Smooth muscle cell (in vitro differentiated cells): Measurements from ENCODE around the gene NIM1K. TPM values are rescaled to one million over a fixed set of nuclear protein-coding genes. Genes with fewer than 3 reads are reported as not detected.

Source experiments
- DNase-seq: peaks from one replicate; lab custom pipeline; 2025; ENCODE audit not compliant: unreplicated experiment; lab: John Stamatoyannopoulos, UW
- H2AFZ ChIP-seq: fragments of 200-600 bp; sonication (generic); 2 replicates; pipeline ENCODE4 v1.6.0; 2016; ENCODE audit warnings: antibody characterized with exemption, low read depth, mild to moderate bottlenecking
- H3F3A ChIP-seq: fragments of 200-600 bp; sonication (generic); 2 replicates; pipeline ENCODE4 v1.6.0; 2017; ENCODE audit warnings: antibody characterized with exemption, low read depth
- H3K27ac ChIP-seq: fragments of 200-600 bp; sonication (generic); 2 replicates; pipeline ENCODE4 v1.5.1; 2016; ENCODE audit warnings: low read depth, mild to moderate bottlenecking
- H3K27me3 ChIP-seq: fragments of 200-600 bp; sonication (generic); 2 replicates; pipeline ENCODE4 v1.6.1; 2016; ENCODE audit warnings: low read depth, mild to moderate bottlenecking
- H3K36me3 ChIP-seq: fragments of 200-600 bp; sonication (generic); 2 replicates; pipeline ENCODE4 v1.5.1; 2016; ENCODE audit warnings: low read depth
- H3K4me1 ChIP-seq: fragments of 200-600 bp; sonication (generic); 2 replicates; pipeline ENCODE4 v1.5.1; 2016; ENCODE audit warnings: low read depth
- H3K4me2 ChIP-seq: fragments of 200-600 bp; sonication (generic); 2 replicates; pipeline ENCODE4 v1.6.0; 2016; ENCODE audit warnings: mild to moderate bottlenecking
- H3K4me3 ChIP-seq: fragments of 200-600 bp; sonication (generic); 2 replicates; pipeline ENCODE4 v1.5.1; 2016; ENCODE audit warnings: mild to moderate bottlenecking
- H3K79me2 ChIP-seq: fragments of 200-600 bp; sonication (generic); 2 replicates; pipeline ENCODE4 v1.6.0; 2016; ENCODE audit warnings: low read depth, mild to moderate bottlenecking
- H3K9ac ChIP-seq: fragments of 200-600 bp; sonication (generic); 2 replicates; pipeline ENCODE4 v1.6.0; 2016; ENCODE audit warnings: low read depth
- H3K9me3 ChIP-seq: fragments of 200-600 bp; sonication (generic); replicated peaks from 2 replicates; pipeline ENCODE4 v1.5.1; 2016; ENCODE audit warnings: low read depth
- H4K20me1 ChIP-seq: fragments of 200-600 bp; sonication (generic); 2 replicates; pipeline ENCODE4 v1.6.0; 2016; ENCODE audit warnings: low read depth
- CTCF ChIP-seq: fragments of 200-600 bp; sonication (generic); IDR thresholded peaks from 2 replicates; pipeline ENCODE4 v1.5.1; 2017; ENCODE audit warnings: borderline replicate concordance, mild to moderate bottlenecking, antibody characterized with exemption; ENCODE audit not compliant: insufficient read depth, poor library complexity, severe bottlenecking
- WGBS: methylation state at CpG from one replicate; pipeline ENCODE4 v1.1.7; 2016; ENCODE audit warnings: low lambda C conversion rate; 5-methylcytosine and 5-hydroxymethylcytosine counted together
- polyA plus RNA-seq: library from polyadenylated mRNA; unstranded; fragments of >200 nt; fragmentation: Nextera tagmentation; extraction: Ambion mirVana; gene quantifications from 2 replicates; pipeline ENCODE4 v1.2.1, GENCODE V29; 2016
- total RNA-seq: library from RNA; depleted of rRNA; stranded (reverse); fragments of >200 nt; gene quantifications from 2 replicates; pipeline ENCODE4 v1.2.3, GENCODE V29; 2014

NIM1K gene
- total and polyA plus RNA-seq, 2 experiments from 2014 or later: 0.17 to 0.54 TPM

DNA sequence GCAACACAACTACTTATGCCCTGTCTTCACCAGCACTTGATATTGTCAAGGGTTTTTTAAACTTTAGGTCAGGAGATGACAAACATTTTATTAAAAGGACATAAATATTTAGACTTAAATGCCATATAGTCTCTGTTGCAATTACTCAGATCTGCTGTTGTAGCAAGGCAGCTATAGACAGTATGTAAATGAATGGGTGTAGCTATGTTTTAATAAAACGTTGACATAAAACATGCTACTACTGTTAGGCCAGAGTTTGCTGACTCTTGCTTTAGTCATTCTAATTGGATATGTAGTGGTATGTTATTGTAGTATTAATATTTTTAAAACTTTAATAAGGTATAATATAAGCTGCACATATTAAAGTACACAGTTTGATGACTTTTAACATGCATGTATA is 43.6 kb upstream of the NIM1K start:
- H3K4me1 ChIP-seq: no peaks in the 10 kb centered on the region
- H3K27me3 ChIP-seq: no peaks in the 10 kb centered on the region
- H3K9ac ChIP-seq: no peak overlapping the region
- no peak for DNase-seq
- no peaks in the 10 kb centered on the region for H3K9me3 ChIP-seq
- H3K36me3 ChIP-seq: peaks cover 4% of the 10 kb centered on the region
- peaks cover 54% of the 10 kb centered on the region for H3K79me2 ChIP-seq
- no peaks in the 10 kb centered on the region for H3F3A ChIP-seq
- H2AFZ ChIP-seq: no peak overlapping the region
- no peak overlapping the region for H3K4me2 ChIP-seq
- H4K20me1 ChIP-seq: peaks cover 49% of the 10 kb centered on the region
- no peak for TF ChIP-seq CTCF
- H3K4me3 ChIP-seq: no peak overlapping the region
- H3K27ac ChIP-seq: no peak overlapping the region
- 95% methylated on average over 1 of the region's 1 CpG for WGBS

DNA sequence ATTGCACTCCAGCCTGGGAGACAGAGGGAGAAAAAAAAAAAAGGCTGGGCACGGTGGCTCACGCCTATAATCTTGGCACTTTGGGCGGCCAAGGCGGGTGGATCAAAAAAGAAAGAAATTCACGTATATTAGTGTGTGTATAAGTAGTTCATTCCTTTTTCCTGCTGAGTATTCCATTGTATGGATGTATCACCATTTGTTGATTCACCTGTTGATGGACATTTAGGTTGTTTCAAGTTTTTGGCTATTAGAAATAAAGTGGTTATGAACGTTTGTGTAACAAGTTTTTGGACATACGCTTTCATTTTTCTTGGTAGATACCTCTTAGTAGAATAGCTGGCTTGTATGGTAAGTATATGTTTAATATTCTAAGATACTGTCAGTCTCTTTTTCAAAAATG is 42.8 kb upstream of the NIM1K start:
- Histone ChIP-seq H3F3A (no peaks in the 10 kb centered on the region), H4K20me1 (peaks cover 54% of the 10 kb centered on the region), H3K9ac (no peak overlapping the region), H3K4me2 (no peak overlapping the region), H3K4me1 (no peaks in the 10 kb centered on the region), H3K27ac (no peak overlapping the region), H3K9me3 (no peaks in the 10 kb centered on the region), H3K36me3 (peaks cover 4% of the 10 kb centered on the region), H3K4me3 (no peak overlapping the region), H3K27me3 (no peaks in the 10 kb centered on the region), H3K79me2 (peaks cover 58% of the 10 kb centered on the region), H2AFZ (no peak overlapping the region)
- WGBS: 98% methylated on average over 7 of the region's 7 CpGs
- no peak for TF ChIP-seq CTCF
- DNase-seq: no peak

DNA sequence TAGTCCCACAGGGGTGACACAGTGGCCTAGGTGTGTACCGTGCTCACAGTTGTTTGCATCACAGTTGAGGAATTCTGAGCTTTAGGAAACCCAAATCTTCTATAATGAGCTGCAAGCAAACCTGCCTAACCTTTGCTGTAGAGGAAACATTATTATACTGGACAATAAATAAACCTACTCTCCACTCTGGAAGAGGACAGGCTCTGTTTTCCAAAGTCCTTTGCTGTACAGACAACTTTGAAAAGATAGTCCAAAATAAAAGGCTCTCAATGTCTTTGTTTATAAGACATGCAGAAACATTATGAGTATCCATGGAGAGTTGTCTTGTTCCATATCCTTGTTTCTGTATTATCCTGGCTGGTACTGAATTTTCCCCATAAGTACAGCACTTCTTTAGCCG is 42.0 kb upstream of the NIM1K start:
- H3K4me1 ChIP-seq: no peaks in the 10 kb centered on the region
- H3K27ac ChIP-seq: no peak overlapping the region
- WGBS: 92% methylated on average over 2 of the region's 2 CpGs
- H3F3A ChIP-seq: no peaks in the 10 kb centered on the region
- H3K36me3 ChIP-seq: peaks cover 4% of the 10 kb centered on the region
- H3K4me2 ChIP-seq: no peak overlapping the region
- H3K4me3 ChIP-seq: no peak overlapping the region
- H4K20me1 ChIP-seq: peaks cover 63% of the 10 kb centered on the region
- no peaks in the 10 kb centered on the region for H3K27me3 ChIP-seq
- no peak overlapping the region for H2AFZ ChIP-seq
- DNase-seq: no peak
- H3K9ac ChIP-seq: no peak overlapping the region
- H3K79me2 ChIP-seq: peaks cover 56% of the 10 kb centered on the region
- no peaks in the 10 kb centered on the region for H3K9me3 ChIP-seq
- no peak for TF ChIP-seq CTCF

DNA sequence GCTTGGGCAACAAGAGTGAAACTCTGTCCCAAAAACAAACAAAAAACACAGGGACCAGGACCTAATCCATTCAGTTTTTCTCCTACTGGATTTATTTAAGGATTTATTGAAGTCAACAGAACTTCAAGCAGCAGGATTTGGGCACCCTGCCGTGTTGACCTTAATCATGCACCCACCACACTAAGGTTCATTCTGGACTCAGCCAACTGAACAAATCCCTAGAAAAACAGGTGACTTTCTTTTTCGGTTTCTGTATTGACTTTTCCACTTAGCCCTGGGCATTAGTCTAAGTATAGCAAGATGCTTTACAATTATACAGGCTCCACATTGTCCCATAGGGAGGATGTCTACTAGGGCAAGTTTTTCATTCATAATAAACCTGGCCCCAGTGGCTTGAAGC is 41.3 kb upstream of the NIM1K start:
- Histone ChIP-seq H3K36me3 (peaks cover under 1% of the 10 kb centered on the region), H3K9ac (no peak overlapping the region), H2AFZ (no peak overlapping the region), H3K27me3 (no peaks in the 10 kb centered on the region), H4K20me1 (peaks cover 68% of the 10 kb centered on the region), H3K4me1 (no peaks in the 10 kb centered on the region), H3K27ac (no peak overlapping the region), H3K4me3 (no peak overlapping the region), H3K79me2 (peaks cover 49% of the 10 kb centered on the region), H3K4me2 (no peak overlapping the region), H3F3A (no peaks in the 10 kb centered on the region), H3K9me3 (no peaks in the 10 kb centered on the region)
- WGBS: 100% methylated on average over 2 of the region's 2 CpGs
- no peak for TF ChIP-seq CTCF
- no peak for DNase-seq
